Progenitor cell of endocrine pancreas (in vitro differentiated cells): ENCODE results near the gene TMED9. TPM values are rescaled to one million over a fixed set of nuclear protein-coding genes. Genes with fewer than 3 reads are reported as not detected.

ENCODE experiments used
- DNase-seq: peaks from one replicate; pipeline ENCODE4 v3.0.0; 2021; ENCODE audit warnings: low spot score; ENCODE audit not compliant: unreplicated experiment
- H3K27ac Mint-ChIP-seq: 2 replicates; pipeline ENCODE4 v1.8.0; 2021; ENCODE audit warnings: mild to moderate bottlenecking, moderate library complexity, mixed read lengths
- H3K27me3 Mint-ChIP-seq: 2 replicates; pipeline ENCODE4 v1.8.0; 2021; ENCODE audit warnings: mixed read lengths
- H3K36me3 Mint-ChIP-seq: 2 replicates; pipeline ENCODE4 v1.8.0; 2022; ENCODE audit warnings: mixed read lengths; ENCODE audit not compliant: insufficient read depth
- H3K4me1 Mint-ChIP-seq: 2 replicates; pipeline ENCODE4 v1.8.0; 2021; ENCODE audit warnings: low read depth, mixed read lengths
- H3K4me3 Mint-ChIP-seq: 2 replicates; pipeline ENCODE4 v1.8.0; 2021; ENCODE audit warnings: low read depth, mild to moderate bottlenecking, moderate library complexity, mixed read lengths
- H3K9me3 Mint-ChIP-seq: 2 replicates; pipeline ENCODE4 v1.8.0; 2021; ENCODE audit warnings: low read depth, mixed read lengths
- total RNA-seq: library from RNA; stranded (reverse); gene quantifications from 2 replicates; pipeline ENCODE4 v1.2.1, GENCODE V29; 2021
- TF ChIP-seq, protein P1 (sequence below): fragments of 200-600 bp; sonication (generic); IDR thresholded peaks from one replicate; pipeline ENCODE4 v1.5.0; 2021; ENCODE audit warnings: antibody characterized with exemption, mild to moderate bottlenecking; ENCODE audit not compliant: unreplicated experiment

The TMED9 gene
- total RNA-seq, 1 donor from 2014 or later = 170 TPM

DNA sequence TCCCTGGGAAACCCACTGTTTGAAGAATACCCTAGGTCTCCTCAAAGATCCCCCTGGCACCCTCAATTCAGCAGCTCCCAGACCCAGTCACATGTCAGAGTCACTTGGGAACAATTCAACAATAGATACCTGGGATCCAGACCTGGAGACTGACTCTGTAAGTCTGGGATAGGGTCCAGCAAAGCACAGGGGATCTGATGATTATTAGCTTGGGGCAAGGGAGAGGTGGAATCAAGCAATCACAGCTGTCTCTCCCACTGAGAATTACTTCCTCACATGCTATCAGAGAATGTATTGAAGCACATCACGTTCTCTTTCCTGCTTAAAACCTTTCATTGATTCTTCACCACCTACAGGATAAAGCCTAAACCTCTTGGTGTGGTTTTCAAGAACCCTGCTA, 43.5 kb upstream of the TMED9 start:
- peaks cover 39% of the 10 kb centered on the region for H3K4me1 Mint-ChIP-seq

DNA sequence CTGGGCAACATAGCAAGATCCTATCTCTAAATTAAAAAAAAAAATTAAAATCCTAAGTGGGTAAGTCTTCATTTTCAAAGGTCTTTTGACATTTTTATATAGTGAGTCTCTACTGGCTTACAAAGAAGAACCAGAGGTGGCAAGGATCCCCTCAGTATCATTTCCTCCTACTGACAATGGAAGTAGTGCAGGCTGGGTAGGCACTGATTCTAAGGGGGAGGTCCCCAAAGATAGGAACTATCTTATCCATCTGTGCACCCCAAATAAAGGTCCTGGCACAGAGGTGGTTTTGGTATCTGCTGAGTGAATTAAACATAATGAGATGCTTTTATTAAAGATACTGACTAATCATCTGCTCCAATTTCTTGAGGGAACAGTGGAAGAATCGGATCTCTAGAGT, 41.9 kb upstream of the TMED9 start:
- TF ChIP-seq, protein P1, sequence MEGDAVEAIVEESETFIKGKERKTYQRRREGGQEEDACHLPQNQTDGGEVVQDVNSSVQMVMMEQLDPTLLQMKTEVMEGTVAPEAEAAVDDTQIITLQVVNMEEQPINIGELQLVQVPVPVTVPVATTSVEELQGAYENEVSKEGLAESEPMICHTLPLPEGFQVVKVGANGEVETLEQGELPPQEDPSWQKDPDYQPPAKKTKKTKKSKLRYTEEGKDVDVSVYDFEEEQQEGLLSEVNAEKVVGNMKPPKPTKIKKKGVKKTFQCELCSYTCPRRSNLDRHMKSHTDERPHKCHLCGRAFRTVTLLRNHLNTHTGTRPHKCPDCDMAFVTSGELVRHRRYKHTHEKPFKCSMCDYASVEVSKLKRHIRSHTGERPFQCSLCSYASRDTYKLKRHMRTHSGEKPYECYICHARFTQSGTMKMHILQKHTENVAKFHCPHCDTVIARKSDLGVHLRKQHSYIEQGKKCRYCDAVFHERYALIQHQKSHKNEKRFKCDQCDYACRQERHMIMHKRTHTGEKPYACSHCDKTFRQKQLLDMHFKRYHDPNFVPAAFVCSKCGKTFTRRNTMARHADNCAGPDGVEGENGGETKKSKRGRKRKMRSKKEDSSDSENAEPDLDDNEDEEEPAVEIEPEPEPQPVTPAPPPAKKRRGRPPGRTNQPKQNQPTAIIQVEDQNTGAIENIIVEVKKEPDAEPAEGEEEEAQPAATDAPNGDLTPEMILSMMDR = no peak
- H3K36me3 Mint-ChIP-seq = peaks cover 4% of the 10 kb centered on the region
- H3K4me3 Mint-ChIP-seq = no peak overlapping the region

More for the DNA sequence above, 43.5 kb upstream of the TMED9 start:
- no peak overlapping the region for H3K4me3 Mint-ChIP-seq
- H3K27me3 Mint-ChIP-seq = no peaks in the 10 kb centered on the region
- H3K36me3 Mint-ChIP-seq = peaks cover 4% of the 10 kb centered on the region
- TF ChIP-seq, protein P1 = no peak
- no peaks in the 10 kb centered on the region for H3K9me3 Mint-ChIP-seq
- no peak for DNase-seq
- H3K27ac Mint-ChIP-seq = peak overlapping the region; percentile 4

DNA sequence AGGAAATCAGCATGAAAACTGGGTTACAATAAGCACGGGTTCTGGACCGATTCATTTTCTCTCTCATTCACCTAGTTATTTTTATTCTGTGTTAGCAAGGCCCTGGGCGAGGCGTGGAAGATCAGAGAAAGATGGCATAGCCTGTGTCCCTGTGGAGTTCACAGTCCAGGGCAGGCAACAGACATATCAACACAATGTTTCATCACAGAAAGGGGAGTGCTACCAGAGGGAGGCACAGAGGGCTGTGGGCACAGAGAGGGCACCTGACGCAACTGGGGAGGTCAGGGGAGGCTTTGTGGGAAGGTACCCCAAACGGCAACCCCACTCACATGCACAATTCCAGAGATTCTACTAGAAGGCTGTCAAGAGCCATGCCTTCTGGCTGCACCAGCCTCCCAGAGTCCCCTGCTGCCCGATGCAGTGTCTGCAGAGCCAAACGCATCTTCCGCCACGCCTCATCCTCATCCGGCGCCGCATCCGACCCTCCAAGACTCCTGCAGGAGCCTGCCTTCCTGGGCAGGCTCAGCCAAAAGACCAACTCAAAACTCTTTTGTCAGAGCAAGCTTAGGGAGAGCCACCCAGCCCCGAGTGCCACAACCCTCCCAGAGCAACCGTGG, 39.1 kb upstream of the TMED9 start:
- TF ChIP-seq, protein P1 = no peak
- Mint-ChIP-seq H3K36me3 (peaks cover 2% of the 10 kb centered on the region), H3K4me3 (peak overlapping the region; percentile 85), H3K4me1 (peaks cover 39% of the 10 kb centered on the region), H3K9me3 (no peaks in the 10 kb centered on the region), H3K27me3 (no peaks in the 10 kb centered on the region), H3K27ac (peak overlapping the region; percentile 37)
- no peak for DNase-seq

More for the DNA sequence above, 41.9 kb upstream of the TMED9 start:
- Mint-ChIP-seq H3K9me3 (no peaks in the 10 kb centered on the region), H3K4me1 (peaks cover 44% of the 10 kb centered on the region), H3K27ac (no peak overlapping the region), H3K27me3 (no peaks in the 10 kb centered on the region)
- no peak for DNase-seq

DNA sequence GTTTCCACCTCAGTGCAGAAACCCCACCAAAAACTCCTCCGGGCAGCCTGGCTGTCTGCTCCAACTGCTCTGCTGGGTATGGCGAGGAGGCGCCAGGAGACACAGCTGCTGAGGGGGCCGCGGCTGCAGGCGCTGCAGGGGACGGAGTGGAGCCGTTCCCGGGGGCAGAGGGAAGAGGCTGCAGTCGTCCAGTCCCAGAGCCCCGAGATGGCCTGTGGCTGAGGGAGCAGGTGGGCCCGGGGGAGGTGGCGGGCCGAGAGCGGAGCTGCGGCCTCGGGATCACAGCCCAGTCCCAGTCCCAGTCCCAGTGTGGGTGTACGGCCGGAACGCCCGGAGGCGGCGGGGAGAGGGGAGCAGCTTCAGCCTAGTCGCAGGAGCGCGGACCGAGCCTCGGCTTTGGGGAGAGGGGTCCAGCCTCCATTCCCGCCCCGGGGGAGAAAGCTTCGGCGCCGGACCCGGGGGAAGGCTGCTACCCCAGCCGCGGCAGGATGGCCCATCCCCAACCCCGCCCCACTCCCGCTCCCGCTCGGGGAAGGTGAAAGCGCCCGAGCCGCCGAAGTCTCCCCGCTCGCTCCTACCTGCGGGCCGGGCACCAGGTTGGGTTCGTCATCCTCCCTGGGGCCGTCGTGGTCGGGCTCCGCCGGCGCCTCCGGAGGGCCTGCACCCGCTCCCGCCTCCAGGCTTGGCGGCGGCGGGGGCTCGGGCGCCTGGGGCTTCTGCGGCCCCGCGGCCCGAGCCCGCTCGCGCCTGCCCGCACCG, 38.2 kb upstream of the TMED9 start:
- H3K4me1 Mint-ChIP-seq = peaks cover 31% of the 10 kb centered on the region
- H3K27me3 Mint-ChIP-seq = no peaks in the 10 kb centered on the region
- peak overlapping the region; percentile 85 for H3K4me3 Mint-ChIP-seq
- DNase-seq = peak; percentile 24
- TF ChIP-seq, protein P1 = no peak
- peaks cover 1% of the 10 kb centered on the region for H3K36me3 Mint-ChIP-seq
- no peaks in the 10 kb centered on the region for H3K9me3 Mint-ChIP-seq
- H3K27ac Mint-ChIP-seq = peak overlapping the region; percentile 37

DNA sequence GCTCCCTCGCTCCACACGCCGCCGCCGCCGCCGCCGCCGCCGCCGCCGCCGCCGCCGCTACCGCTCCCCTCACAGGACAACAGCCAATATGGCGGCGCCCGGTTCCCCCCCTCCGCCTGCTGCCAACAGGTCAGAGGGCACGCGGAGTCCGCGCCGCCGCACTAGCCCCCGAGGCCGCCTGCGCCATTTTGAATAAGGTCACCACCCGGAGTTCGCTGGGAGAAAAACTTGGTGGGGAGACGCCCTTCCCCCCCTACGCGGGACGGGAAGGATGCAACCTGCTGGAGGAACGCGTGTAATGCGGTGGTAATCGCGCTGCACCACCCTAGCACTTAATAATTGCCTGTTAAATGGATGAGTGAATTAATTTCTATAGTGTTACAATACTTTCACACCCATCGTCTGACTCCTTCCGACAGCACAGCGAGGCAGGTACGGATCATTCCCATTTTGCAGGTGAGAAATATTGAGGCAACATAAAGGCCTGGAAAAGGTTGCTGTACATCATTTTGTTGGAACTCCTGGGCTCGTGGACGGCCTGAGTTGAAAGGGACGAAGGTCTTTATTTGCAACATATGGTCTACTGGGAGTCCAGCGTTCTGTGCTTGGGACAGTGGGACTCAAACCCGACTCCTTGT, 37.4 kb upstream of the TMED9 start, which contains the start of gene FAM193B:
Gene FAM193B, minus strand, starts transcription at position 90 of the 638 bp plus-strand sequence. CDS start 105 bp downstream, outside the sequence.
- Mint-ChIP-seq H3K36me3 (peaks cover 2% of the 10 kb centered on the region), H3K4me1 (peaks cover 34% of the 10 kb centered on the region), H3K27me3 (no peaks in the 10 kb centered on the region), H3K27ac (peak within 1 kb of the TSS; percentile 86), H3K9me3 (no peaks in the 10 kb centered on the region), H3K4me3 (peak within 1 kb of the TSS; percentile 85)
- DNase-seq = peak; percentile 93
- TF ChIP-seq, protein P1 = peak; percentile 45
